Loucy (cell line): Measurements from ENCODE around the gene HCRT.

Experiments
- H2AFZ ChIP-seq: fragments of 200-600 bp; sonication (generic); 2 replicates; pipeline ENCODE4 v1.6.0; 2016; ENCODE audit warnings: antibody characterized with exemption, mild to moderate bottlenecking, low read length, moderate library complexity
- H3F3A ChIP-seq: fragments of 200-600 bp; 2 replicates; pipeline ENCODE4 v1.6.0; 2016; ENCODE audit warnings: antibody characterized with exemption, low read depth, mild to moderate bottlenecking
- H3K27me3 ChIP-seq: fragments of 200-600 bp; sonication (generic); 2 replicates; pipeline ENCODE4 v1.6.1; 2014; ENCODE audit warnings: low read length, mild to moderate bottlenecking; ENCODE audit not compliant: insufficient read depth, poor library complexity, severe bottlenecking
- H3K36me3 ChIP-seq: fragments of 200-600 bp; sonication (generic); 2 replicates; pipeline ENCODE4 v1.6.1; 2016; ENCODE audit warnings: low read length; ENCODE audit not compliant: insufficient read depth
- H3K4me1 ChIP-seq: fragments of 200-600 bp; sonication (generic); 2 replicates; pipeline ENCODE4 v1.5.1; 2014; ENCODE audit warnings: low read length, mild to moderate bottlenecking; ENCODE audit not compliant: insufficient read depth, poor library complexity, severe bottlenecking
- H3K4me2 ChIP-seq: fragments of 200-600 bp; sonication (generic); 2 replicates; pipeline ENCODE4 v1.6.0; 2014; ENCODE audit warnings: antibody characterized with exemption, low read length, low read depth, mild to moderate bottlenecking; ENCODE audit not compliant: poor library complexity, severe bottlenecking
- H3K4me3 ChIP-seq: fragments of 200-600 bp; sonication (generic); 2 replicates; pipeline ENCODE4 v1.5.1; 2014; ENCODE audit warnings: low read length, mild to moderate bottlenecking, mixed read lengths; ENCODE audit not compliant: poor library complexity, severe bottlenecking
- H3K79me2 ChIP-seq: fragments of 200-600 bp; sonication (generic); 2 replicates; pipeline ENCODE4 v1.6.1; 2014; ENCODE audit warnings: low read length; ENCODE audit not compliant: insufficient read depth
- H3K9ac ChIP-seq: fragments of 200-600 bp; sonication (generic); 2 replicates; pipeline ENCODE4 v1.6.0; 2014; ENCODE audit warnings: mild to moderate bottlenecking, low read depth, low read length, moderate library complexity; ENCODE audit not compliant: poor library complexity, severe bottlenecking
- H3K9me2 ChIP-seq: fragments of 200-600 bp; sonication (generic); replicated peaks from 2 replicates; pipeline ENCODE4 v1.6.1; 2016; ENCODE audit warnings: low read depth, low read length, mixed read lengths
- H3K9me3 ChIP-seq: fragments of 200-600 bp; sonication (generic); 2 replicates; pipeline ENCODE4 v1.6.1; 2014; ENCODE audit warnings: mild to moderate bottlenecking, antibody characterized with exemption, low read length, low read depth; ENCODE audit not compliant: insufficient read depth
- H4K20me1 ChIP-seq: fragments of 200-600 bp; sonication (generic); 2 replicates; pipeline ENCODE4 v1.6.0; 2014; ENCODE audit warnings: antibody characterized with exemption, low read length, mild to moderate bottlenecking; ENCODE audit not compliant: insufficient read depth, poor library complexity, severe bottlenecking
- CTCF ChIP-seq: fragments of 200-600 bp; sonication (generic); conservative IDR thresholded peaks from 2 replicates; pipeline ENCODE4 v1.5.1; 2014; ENCODE audit warnings: mild to moderate bottlenecking, antibody characterized with exemption, low read length
- EZH2phosphoT487 ChIP-seq: fragments of 200-600 bp; IDR thresholded peaks from 2 replicates; pipeline ENCODE4 v1.6.1; 2018; ENCODE audit warnings: antibody characterized with exemption, mild to moderate bottlenecking, moderate library complexity, borderline replicate concordance

Gene HCRT

DNA sequence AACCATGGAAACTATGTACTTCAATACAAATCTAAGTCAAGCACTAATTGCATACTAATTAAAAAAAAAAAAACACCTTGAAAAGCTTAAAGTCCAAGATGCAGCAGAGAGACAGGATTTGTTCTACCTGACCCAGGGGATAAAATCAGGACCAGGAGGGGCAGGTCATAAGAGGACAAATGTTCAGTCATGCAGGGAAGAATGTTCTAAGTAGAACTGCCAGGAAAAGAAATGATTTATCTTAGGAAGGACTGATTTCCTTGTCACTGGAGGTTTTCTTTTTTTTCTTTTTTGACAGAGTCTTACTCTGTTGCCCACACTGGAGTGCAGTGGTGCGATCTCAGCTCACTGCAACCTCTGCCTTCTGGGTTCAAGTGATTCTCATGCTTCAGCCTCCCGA, 18.1 kb upstream of the HCRT start:
- Histone ChIP-seq H3K79me2 (no peaks in the 10 kb centered on the region), H3K4me2 (no peak overlapping the region), H2AFZ (no peak overlapping the region), H3K9me2 (no peaks in the 10 kb centered on the region), H3F3A (no peaks in the 10 kb centered on the region), H3K9ac (no peak overlapping the region), H3K4me1 (no peaks in the 10 kb centered on the region), H3K27me3 (no peaks in the 10 kb centered on the region), H3K9me3 (no peaks in the 10 kb centered on the region), H4K20me1 (no peaks in the 10 kb centered on the region), H3K4me3 (no peak overlapping the region), H3K36me3 (peaks cover 74% of the 10 kb centered on the region; the same call in 1 of the 2 replicates)
- TF ChIP-seq CTCF (no peak), EZH2phosphoT487 (no peak)

GRCh38 chr17:42202696-42203095, 17.4 kb upstream of the HCRT start:
- no peaks in the 10 kb centered on the region for H3K4me1 ChIP-seq
- H3K9ac ChIP-seq: no peak overlapping the region
- peaks cover 69% of the 10 kb centered on the region; the same call in 1 of the 2 replicates for H3K36me3 ChIP-seq
- H3K9me2 ChIP-seq: no peaks in the 10 kb centered on the region
- no peaks in the 10 kb centered on the region for H3K79me2 ChIP-seq
- no peaks in the 10 kb centered on the region for H4K20me1 ChIP-seq
- TF ChIP-seq EZH2phosphoT487 (no peak), CTCF (no peak)
- H3K9me3 ChIP-seq: no peaks in the 10 kb centered on the region
- H3K4me3 ChIP-seq: no peak overlapping the region
- no peak overlapping the region for H3K4me2 ChIP-seq
- no peak overlapping the region for H2AFZ ChIP-seq
- no peaks in the 10 kb centered on the region for H3K27me3 ChIP-seq
- no peaks in the 10 kb centered on the region for H3F3A ChIP-seq

DNA sequence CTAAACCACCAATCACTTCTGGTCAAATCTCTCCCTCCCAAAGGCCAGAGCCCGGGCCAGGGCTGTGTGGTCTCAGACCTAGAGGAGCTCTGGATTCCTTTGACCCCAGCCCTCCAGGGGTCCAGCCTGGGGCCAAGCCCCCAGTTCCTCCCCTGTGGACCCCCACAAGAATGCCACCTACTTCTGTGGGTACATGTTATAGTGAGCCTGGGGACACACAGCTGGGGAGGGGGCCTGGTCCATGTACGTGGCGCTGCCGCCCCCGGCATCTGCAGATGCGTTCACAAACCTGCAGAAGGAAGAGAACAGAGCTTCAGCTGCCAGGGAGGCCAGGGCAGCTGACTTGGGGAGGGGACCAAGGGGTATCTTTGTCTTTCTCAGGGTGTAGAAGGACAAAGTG, 16.9 kb upstream of the HCRT start:
- TF ChIP-seq CTCF: no peak
- TF ChIP-seq EZH2phosphoT487: no peak

More for the DNA sequence above, 16.9 kb upstream of the HCRT start:
- H3K27me3 ChIP-seq: no peaks in the 10 kb centered on the region
- H3K9me3 ChIP-seq: no peaks in the 10 kb centered on the region
- H3K4me3 ChIP-seq: no peak overlapping the region
- no peaks in the 10 kb centered on the region for H3F3A ChIP-seq
- no peak overlapping the region for H3K4me2 ChIP-seq
- H3K9me2 ChIP-seq: no peaks in the 10 kb centered on the region
- H3K79me2 ChIP-seq: no peaks in the 10 kb centered on the region
- peaks cover 64% of the 10 kb centered on the region; the same call in 1 of the 2 replicates for H3K36me3 ChIP-seq
- no peaks in the 10 kb centered on the region for H3K4me1 ChIP-seq
- H4K20me1 ChIP-seq: no peaks in the 10 kb centered on the region
- H3K9ac ChIP-seq: no peak overlapping the region
- H2AFZ ChIP-seq: no peak overlapping the region
